NCI-H510A treated with DMSO at 0.1 percent for 48 hours (cell line): ENCODE results near the gene YWHAG.
"Not testable (repeated sequence)": the region's sequence is repeated elsewhere in the genome, so short reads cannot be mapped to it uniquely, and the experiment has no call there.

Experiments
- DNase-seq: peaks from one replicate; lab custom pipeline; 2025; lab: John Stamatoyannopoulos, UW

Gene YWHAG

DNA sequence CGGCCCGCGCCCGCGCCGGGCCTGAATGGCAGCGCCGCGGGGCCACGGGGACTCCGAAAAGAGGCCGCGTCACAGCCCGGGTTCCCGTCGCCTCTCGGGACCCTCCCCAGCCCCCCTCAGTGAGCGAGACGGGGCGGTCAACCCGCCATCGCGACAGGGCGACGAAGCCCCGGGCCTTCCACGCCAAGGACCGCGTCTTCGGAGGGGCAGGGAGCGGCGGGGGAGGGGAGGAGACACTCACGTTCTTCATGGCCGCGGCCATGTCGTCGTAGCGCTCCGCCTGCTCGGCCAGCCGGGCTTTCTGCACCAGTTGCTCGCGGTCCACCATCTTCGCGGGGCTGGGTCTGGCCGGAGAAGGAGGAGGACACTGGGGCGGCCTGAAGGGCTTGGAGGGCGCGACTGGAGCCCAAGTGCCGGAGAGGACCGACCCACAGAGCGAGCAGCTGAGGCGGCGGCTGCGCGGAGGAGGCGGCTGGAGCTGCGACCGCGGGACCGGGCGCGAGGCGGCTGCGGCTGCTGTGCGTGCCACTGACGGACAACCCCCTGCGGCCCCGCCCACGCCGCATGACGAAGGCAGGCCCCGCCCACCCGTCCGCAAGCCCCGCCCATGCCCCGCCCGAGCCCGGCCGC, at the start of gene YWHAG:
Gene YWHAG, minus strand, starts transcription at position 511 of the 630 bp plus-strand sequence. Its CDS starts 183 bp downstream, at position 328.
- peak; percentile 30 for DNase-seq

DNA sequence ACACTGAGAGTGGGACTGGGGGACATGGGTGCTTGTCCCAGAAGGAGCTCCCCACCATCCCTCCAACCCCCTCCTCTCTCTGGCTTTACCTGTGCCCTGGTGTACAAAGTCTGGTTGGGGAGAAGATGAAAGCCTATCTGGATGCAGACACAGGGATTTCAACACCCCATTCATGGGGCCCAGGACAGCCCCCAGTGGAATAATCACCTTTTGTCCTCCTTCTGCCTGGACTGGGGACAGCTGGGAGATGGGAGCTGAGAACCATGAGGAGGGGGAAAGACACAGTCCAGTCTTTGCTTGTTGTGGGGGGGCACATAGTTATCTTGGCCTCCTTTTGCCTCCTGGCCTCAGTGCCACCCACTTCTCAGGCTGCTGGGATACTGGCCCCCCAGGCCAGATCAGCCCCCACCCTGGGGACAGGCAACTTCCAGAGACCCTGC, 49.4 kb upstream of the YWHAG start:
- DNase-seq: no peak

DNA sequence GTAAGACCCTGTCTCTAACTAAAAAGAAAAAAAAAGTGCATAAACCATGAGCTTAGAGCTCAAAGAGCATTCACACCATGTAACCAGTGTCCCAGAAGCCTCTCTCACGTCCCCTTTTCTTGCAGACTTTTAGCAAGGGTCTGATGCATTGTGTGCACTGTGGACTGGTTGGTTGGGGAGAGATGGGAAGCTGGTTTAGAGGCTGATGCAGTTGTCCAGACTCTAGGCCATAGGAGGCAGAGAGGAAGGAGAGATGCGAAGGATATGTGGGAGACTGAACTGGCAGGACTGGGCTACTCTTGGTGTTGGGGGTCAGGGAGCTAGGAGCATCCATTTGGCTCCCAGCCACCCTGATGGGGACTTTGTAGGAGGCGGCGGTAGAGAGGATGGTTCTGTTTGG, 48.9 kb upstream of the YWHAG start:
- DNase-seq: no peak

DNA sequence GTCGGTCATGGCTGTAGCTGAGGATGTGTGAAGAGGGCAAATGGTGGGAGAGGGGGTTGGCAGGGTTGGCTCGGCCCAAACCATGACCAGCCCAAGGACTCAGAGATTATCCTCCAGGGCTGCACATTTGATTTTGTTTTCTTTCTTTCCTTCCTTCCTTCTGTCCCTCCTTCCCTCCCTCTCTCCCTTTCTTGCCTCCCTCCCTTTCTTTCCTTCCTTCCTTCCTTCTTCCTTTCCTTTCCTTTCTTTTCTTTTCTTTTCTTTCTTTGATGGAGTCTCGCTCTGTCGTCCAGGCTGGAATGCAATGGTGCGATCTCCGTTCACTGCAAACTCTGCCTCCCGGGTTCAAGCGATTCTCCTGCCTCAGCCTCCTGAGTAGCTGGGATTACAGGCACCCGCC, 46.9 kb upstream of the YWHAG start:
- DNase-seq: no peak

DNA sequence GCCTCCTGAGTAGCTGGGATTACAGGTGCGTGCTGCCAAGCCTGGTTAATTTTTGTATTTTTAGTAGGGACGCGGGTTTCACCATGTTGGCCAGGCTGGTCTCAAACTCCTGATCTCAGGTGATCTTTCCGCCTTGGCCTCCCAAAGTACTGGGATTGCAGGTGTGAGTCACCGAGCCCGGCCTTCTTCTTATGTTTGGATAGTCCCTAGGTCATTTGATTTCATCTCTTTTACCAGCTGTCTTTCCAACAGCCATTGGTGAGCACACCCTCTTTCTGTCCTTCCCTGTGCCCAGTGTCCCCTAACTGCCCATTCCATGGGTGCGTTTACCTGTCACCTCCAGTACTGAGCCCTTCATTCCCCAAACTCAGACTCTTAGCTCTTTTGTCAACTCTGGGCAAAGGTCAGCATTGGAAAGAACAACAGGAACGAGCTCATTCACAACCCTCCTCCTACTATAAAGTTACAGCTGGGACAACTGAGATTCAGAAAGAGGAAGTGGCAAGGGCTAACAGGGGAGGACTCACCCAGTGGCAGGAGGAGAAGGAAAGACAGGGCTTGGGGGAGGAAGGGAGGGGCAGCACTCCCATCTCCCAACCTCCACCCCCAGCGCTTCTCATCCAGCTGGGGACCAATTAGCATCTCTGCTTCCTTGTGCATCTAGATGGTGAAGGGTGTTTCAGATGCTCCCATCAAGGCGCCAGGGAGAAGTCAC, 45.1 kb upstream of the YWHAG start:
- no peak for DNase-seq

DNA sequence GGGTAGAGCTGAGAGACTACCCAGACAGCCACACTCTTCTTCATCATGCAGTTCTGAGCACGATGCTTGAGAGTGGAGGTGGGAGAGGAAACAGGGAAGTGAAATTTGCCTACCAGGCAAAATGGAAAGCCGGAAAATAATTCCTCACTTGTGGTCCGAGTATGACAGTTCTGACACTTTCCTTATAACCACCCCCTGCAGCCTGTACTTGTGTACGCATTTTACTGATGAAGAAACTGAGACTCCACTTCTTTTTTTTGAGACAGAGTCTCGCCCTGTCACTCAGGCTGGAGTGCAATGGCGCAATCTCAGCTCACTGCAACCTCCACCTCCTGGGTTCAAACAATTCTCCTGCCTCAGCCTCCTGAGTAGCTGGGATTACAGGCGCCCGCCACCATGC, 44.3 kb upstream of the YWHAG start:
- not testable (repeated sequence) for DNase-seq

DNA sequence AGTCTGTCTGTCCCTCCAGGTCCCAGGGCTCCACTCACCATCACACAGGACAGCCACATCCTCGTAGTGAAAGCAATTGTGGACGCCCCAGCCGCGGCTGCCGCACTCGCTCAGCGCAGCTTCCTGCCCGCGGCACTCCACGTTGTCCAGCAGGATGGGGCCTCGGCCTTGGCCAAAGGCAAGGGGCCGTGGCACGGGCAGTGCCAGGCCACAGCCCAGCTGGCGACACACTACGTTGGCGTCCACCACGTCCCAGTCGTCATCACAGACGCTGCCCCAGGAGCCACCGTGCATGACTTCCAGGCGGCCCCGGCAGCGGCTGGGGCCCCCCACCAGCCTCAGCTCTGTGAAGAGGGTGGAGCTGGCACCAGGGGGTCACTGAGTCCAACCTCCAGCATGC, 41.5 kb upstream of the YWHAG start:
- DNase-seq: no peak

DNA sequence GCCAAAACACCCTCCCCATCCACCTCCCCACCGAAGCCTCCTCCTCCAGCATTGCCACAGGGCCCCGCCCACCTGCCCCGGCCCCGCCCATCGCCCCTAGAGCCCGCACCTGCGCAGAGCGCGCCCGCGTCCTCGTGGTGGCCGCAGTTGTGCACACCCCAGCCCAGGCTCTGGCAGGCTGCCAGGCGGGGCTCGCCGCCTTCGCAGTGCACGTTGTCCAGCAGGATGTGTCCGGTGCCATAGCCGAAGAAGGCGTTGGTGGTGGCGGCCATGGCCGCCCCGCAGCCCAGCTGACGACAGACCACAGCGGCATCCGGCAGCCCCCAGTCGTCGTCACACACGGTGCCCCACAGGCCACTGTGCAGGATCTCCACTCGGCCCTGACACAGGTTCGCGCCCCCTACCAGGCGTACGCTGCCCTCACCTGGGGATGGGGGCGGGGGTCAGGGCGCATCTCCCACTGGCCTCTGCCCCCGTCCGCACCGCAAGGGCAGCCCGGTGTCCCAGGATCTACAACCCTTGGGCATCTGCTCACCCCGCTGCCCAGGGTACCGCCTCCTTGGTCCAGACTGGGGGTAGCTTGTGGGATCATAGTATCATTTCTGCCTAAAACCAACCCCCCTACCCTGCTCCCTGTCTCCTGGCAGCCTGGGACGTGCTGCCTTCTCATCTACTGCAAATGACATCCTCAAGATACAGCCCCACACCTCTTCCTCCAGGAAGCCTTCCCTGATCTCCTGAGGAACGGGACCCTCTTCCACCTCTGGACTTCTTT, 38.8 kb upstream of the YWHAG start:
- no peak for DNase-seq

DNA sequence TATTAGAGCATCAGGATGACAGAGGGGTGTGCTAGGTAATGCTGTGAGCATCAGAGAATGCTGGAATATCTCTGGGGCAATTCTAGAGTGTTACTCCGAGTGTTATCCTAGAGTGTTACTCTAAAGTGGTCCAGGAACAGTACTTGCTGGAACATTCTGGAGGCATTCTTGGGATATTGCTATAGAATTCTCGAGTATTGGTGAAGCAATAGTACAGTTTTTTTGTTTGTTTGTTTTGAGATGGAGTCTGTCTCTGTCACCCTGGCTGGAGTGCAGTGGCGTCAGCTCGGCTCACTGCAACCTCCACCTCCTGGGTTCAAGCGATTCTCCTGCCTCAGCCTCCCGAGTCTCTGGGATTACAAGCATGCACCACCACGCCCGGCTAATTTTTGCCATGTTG, 38.1 kb upstream of the YWHAG start:
- DNase-seq: no peak

DNA sequence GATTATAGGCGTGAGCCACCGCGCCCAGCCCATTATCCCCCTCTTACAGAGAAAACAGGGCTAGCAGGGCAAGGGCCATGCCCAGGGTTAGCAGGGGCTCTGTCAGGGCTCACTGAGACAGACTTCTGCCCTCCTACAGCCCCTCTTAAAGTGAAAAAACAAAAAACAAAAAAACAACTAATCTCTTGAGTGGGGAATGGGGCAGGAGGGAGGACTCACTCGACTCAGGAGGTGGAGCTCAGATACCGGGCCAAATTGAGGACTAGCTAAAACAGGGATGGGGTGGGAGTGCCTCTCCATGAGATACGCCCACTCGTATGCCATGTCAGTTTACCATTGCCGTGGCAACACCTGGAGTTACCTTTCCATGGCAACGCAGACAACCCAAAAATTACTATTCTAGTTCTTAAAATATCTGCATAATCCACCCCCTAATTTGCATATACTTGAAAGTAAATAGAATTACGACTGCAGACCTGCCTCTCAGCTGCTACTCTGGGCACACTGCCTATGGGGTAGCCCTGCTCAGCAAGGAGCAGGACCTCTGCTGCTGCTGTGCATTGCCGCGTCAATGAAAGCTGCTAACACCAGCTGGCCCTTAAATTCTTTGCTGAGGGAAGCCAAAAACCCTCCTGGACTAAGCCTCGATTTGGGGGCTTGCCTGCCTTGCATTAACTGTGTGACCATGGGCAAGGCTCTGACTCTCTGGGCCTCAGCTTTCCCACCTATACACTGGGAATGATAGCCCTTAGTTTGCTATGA, 37.4 kb upstream of the YWHAG start:
- no peak for DNase-seq

DNA sequence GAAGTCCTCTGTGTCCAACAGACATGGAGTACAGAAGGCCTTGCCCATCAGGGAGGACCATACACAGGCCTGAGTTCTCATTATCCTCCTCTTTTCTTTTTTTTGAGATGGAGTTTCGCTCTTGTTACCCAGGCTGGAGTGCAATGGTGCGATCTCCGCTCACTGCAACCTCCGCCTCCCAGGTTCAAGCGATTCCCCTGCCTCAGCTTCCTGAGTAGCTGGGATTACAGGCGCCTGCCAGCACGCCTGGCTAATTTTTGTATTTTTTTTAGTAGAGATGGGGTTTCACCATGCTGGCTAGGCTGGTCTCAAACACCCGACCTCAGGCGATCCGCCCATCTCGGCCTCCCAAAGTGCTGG, 36.8 kb upstream of the YWHAG start:
- DNase-seq: not testable (repeated sequence)

DNA sequence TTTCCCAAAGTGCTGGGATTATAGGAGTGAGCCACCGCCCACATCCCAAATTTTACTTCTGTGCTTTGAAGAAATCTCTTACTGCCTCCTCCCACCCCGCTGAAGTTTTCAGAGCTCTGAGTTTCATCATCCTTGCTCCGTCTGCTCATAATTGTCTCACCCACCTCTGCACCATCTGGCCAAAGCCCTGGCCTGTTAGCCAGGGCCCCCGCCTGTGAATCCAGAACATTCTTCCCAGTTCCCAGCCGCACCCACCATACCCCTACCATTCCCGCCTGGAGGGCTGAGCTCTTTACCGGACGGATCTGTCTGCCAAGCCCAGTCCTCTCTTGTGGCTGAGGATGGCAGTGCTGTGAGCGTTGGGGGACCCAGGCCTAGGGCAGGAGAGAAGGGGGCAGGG, 36.2 kb upstream of the YWHAG start:
- DNase-seq: no peak

DNA sequence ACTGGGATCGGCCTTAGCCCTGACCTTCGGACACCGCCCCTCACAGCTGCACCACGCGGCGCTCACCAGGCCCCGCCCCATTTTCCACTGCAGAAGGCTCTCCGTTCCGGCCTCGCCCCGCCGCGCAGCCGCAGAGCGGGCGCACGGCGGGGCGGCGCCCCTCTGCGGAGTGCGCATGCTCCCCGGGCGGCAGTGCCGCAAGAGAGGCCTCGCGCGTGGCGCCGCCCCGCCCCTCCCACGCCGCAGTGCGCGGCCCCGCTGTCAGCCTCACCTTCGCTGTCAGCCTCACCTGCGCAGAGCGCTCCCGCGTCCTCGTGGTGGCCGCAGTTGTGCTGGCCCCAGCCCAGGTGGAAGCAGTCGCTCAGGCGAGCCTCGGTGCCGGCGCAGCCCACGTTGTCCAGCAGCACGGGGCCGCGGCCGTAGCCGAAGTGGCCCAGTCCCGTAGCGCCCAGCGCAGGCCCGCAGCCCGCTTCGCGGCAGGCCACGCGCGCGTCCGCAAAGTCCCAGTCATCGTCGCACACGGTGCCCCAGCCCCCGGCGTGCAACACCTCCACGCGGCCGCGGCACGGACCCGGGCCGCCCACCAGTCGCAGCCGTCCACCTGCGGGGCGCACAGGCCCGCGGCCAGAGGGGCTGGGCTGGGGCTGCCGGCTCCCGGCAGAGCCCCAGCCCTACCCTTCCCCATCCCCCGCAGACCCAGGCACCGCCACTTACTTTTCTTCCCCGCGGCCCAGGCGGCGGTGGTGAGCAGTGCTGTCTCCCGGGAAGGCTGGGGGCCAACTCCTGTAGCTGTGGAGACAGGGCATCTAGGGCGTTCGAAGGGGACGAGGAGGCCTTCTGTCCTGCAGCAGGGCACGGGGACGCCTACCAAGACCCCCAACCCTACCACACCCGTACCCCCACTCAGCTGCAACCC, 34.6 kb upstream of the YWHAG start:
- peak; percentile 68 for DNase-seq

DNA sequence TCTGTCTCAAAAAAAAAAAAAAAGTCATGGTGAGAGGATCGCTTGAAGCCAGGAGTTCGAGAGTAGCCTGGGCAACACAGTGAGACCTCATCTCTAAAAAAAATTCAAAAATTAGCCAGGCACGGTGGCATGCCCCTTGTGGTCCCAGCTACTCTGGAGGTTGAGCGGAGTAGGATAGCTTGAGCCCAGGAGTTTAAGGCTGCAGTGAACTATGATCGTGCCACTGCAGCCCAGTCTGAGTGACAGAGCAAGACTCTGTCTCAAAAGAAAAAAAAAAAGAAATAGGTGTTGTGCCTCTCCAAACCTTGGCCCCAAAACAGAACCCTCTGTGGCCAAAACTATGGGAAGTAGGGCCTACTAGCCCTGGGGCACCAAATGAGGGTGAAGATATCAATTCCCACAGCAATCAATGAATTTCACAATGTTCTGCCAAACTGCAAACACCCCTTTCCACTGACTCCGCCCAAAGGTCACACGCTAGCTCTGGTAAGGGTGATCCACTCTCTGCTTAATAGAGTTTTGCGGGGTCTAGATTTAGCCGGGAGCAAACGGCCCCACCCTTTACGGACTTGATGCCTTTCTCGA, 33.8 kb upstream of the YWHAG start:
- no peak for DNase-seq

DNA sequence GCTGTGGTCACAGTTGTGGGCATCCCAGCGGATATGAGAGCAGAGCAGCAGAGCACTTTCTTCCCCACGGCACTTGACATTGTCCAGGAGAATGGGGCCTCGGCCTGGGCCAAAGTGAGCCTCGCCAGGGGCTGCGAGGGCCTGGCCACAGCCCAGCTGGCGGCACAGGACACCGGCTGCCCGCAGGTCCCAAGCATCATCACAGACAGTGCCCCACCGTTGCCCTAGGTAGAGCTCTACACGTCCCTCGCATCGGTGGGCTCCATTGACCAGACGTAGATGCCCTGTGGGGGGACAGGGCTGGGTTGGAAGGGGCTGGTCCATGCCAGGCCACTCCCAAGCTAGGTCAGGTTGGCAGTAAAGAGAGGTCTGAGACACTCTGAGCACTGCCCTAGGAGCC, 31.3 kb upstream of the YWHAG start:
- no peak for DNase-seq

DNA sequence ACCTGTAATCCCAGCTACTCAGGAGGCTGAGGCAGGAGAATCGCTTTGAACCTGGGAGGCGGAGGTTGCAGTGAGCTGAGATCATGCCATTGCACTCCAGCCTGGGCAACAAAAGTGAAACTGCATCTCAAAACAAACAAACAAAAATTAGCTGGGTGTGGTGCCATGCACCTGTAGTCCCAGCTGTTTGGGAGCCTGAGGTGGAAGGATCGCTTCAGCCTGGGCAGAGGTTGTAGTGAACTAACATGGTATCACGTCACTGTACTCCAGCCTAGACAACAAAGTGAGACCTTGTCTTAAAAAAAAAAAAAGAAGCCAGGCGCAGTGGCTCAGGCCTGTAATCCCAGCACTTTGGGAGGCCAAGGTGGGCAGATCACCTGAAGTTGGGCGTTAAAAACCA, 29.0 kb upstream of the YWHAG start:
- not testable (repeated sequence) for DNase-seq

DNA sequence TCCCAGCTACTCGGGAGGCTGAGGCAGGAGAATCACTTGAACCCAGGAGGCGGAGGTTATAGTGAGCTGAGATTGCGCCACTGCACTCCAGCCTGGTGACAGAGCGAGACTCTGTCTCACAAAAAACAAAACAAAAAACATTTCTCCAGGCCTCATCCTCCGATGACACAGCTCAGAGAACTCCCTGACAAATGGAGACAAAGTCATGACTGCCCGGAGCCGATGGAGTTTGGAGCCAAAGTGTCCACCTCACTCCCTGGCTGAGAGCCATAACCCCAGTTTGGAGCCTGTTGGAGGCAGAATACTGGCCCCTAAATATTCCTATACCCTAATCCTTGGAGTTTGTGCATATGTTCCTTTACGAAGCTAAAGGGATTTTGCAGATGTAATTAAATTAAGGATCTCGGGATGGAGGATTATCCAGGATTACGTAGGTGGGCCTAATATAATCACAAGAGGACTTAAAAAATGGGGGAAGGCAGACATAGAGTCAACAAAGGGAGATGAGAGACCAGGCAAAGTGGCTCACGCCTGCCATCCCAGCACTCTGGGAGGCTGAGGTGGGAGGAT, 28.0 kb upstream of the YWHAG start:
- DNase-seq: no peak

DNA sequence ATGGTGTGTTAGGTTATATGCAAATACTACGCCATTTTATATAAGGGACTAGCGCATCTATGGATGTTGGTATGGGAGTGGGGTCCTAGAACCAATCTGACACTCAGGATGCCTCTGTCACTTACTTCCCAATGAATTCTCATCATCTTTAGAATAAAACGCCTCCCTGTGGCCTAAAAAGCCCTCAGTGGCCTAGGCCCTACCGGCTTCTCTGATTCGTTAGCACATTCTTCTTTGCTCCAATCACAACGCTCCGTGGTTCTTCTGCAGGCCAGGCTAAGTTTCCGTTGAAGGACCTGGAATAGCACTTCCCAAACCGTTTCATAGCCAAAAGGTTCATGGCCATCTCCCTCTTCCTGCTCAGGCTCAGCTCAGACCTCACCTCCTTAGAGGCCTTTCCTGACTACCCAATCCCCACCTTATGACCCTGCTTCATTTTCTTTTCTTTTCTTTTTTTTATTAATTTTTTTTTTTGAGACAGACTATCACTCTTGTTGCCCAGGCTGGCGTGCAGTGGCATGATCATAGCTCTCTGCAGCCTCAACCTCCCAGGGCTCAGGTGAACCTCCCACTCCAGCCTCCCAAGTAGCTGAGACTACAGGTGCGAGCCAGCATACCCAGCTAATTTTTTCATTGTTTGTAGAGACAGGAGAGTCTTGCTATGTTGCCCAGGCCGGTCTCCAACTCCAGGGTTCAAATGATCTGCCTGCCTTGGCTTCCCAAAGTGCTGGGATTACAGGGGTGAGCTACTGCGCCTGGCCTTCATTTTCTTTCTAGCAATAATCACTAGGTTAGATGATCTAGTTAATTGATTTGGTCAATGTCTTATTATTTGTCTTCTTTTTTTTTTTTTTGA, 24.5 kb upstream of the YWHAG start:
- peak; percentile 5 for DNase-seq

DNA sequence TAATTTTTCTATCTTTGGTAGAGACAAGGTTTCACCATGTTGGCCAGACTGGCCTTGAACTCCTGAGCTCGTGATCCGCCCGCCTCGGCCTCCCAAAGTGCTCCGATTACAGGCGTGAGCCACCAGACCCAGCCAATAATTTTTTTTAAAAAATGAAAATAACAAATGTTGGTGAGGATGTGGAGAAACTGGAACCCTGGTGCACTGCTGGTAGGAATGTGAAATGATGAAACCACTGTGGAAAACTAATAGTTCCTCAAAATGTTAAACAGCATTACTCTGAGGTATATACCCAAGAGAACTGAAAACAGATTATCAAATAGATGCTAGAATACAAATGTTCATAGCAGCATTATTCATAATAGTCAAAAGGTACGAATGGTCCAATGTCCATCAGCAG, 23.0 kb upstream of the YWHAG start:
- no peak for DNase-seq

DNA sequence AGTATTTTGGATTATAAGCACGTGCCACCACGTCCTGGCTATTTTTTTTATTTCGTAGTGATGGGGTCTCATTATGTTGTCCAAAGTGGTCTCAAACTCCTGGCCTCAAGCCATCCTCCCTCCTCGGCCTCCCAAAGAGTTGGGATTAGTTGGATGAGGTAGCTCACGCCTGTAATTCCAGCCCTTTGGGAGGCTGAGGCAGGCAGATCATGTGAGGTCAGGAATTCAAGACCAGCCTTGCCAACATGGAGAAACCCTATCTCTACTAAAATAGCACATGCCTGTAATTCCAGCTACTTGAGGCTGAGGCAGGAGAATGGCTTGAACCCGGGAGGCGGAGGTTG, 21.8 kb upstream of the YWHAG start:
- DNase-seq: no peak
